ENCODE data around the gene RPL41.

Gene RPL41

DNA sequence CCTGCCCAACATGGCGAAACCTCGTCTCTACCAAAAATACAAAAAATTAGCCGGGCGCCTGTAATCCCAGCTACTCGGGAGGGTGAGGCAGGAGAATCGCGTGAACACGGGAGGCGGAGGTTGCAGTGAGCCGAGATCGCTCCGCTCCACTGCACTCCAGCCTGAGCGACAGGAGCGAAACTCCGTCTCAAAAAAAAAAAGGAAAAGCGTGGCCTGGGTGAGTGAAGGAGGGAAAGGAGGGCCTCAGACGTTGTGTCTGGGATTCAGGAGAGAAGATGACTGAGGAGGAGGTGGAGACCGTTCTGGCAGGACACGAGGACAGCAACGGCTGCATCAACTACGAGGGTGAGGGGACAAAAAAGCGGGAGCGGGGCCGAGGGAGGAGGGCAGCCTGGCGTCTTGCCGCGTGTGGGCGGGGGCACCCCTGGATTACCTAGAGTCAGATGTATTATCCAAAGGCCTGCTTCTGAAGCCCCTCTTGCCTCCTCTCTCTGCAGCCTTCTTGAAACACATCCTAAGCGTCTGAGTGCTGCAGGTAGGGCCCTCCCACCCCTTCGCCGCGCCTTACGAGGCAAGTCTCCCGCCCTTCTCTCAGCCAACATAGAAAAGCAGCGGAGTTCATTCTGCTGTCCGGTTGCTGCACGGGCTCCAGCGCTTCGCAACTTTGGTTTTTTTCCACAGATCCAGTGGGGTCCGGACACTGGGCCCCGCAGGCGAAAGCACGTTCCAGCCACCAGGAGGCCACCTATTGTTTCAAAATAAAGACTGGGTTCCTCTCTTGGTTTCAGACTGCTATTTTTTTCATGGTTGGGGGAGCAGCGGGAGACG is 41.0 kb downstream of the RPL41 start:
- Histone ChIP-seq H2AFZ (ENCODE audit: low read depth) (peak overlapping the region; percentile 48), H3K36me3 (ENCODE audit: insufficient read depth) (peaks cover 22% of the 10 kb centered on the region; the same call in 1 of the 2 replicates), H3K9ac (peak overlapping the region; percentile 82), H3K27me3 (ENCODE audit: insufficient read depth, low read depth) (no peaks in the 10 kb centered on the region), H3K27ac (peak overlapping the region; percentile 66), H3K79me2 (ENCODE audit: insufficient read depth, low read depth) (peaks cover 35% of the 10 kb centered on the region), H3K4me2 (peak overlapping the region; percentile 86), H4K20me1 (ENCODE audit: insufficient read depth) (no peaks in the 10 kb centered on the region), H3K4me3 (IDR thresholded peaks at IDR 0.05; ENCODE audit: insufficient read depth, low read depth, low read length) (no peak overlapping the region), H3K4me1 (ENCODE audit: low read depth, poor library complexity, severe bottlenecking) (peaks cover 54% of the 10 kb centered on the region)
- TF ChIP-seq, protein P1, sequence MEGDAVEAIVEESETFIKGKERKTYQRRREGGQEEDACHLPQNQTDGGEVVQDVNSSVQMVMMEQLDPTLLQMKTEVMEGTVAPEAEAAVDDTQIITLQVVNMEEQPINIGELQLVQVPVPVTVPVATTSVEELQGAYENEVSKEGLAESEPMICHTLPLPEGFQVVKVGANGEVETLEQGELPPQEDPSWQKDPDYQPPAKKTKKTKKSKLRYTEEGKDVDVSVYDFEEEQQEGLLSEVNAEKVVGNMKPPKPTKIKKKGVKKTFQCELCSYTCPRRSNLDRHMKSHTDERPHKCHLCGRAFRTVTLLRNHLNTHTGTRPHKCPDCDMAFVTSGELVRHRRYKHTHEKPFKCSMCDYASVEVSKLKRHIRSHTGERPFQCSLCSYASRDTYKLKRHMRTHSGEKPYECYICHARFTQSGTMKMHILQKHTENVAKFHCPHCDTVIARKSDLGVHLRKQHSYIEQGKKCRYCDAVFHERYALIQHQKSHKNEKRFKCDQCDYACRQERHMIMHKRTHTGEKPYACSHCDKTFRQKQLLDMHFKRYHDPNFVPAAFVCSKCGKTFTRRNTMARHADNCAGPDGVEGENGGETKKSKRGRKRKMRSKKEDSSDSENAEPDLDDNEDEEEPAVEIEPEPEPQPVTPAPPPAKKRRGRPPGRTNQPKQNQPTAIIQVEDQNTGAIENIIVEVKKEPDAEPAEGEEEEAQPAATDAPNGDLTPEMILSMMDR (conservative IDR thresholded peaks at IDR 0.05; ENCODE audit: low read depth, low read length): peak; percentile 88

DNA sequence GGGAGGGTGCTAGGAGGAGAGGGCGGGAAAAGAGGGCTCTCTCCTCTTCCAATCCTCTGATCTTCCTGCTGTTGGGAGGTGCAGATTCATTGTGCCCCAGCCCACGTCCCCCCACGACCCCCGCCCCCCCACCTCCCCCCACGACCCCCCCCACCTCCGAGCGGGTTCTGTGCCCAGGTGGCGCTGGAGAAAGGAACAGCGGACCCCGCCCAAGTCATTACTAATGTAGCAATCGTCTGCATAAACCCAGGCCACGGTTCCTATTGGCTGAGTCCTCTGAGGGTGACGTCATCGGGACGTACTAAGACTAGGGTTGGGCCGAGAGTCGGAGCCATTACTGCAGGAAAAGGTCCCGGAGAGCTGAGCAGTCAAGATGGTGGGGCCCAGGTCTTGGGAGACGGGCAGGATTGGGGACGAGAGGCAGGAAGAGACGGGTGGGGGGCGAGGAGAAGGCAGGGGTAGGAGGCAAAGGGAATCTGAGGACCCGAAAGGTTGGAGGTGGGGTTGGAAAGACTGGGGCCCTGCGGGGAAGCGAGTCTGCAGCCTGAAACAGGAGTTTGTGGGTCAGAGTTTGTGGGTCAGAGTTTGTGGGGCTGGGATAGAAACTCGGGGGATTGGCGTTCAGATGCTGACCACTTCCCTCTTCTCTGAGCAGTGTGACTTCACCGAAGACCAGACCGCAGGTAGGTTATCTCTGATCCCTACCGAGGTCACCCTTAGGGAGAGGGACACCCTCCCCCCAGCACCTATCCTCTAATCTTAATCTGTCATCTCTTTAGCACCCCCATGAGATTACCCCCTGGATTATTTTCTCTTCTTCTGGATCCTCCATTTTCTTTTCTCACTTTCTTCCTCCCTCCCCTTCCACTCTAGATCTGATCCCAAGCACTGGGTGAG is 41.8 kb downstream of the RPL41 start, which contains the start of gene MYL6:
Gene MYL6, plus strand, starts transcription at position 331 of the 897 bp plus-strand sequence. Its CDS starts 43 bp downstream, at position 374.
- H3K36me3 ChIP-seq (ENCODE audit: insufficient read depth): peaks cover 29% of the 10 kb centered on the region; the same call in 1 of the 2 replicates
- H2AFZ ChIP-seq (ENCODE audit: low read depth): peak within 1 kb of the TSS; percentile 48

DNA sequence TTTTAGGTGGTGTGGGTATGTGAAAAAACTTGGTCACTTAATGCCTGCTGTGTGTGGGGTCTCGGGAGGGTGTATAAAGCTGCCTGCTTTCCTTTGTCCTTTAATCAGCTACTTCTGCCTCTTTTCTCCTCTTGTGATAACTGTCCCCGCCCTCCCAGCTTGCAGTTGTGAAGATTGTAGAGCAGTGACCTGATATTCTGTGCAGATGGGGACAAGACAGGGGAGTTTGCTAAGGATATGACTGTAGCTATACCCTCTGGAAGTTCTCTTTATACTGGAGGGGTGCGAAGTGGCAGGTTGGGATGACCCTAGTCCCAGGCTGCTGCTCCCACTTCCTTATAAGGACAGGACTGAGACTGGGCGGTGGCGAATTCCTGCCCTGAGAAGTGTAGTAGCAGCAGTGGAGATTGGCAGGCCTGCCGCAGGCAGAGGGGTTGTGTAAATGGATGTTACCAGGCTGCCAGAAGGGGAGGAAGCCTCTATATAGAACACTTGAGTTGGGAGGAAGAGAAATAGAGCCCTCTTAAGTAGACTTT is 42.6 kb downstream of the RPL41 start:
- TF ChIP-seq, protein P1 (conservative IDR thresholded peaks at IDR 0.05; ENCODE audit: low read depth, low read length): 0 out of 2 replicates have a peak, but pooled peaks have one; percentile 16
- H3K4me3 ChIP-seq (IDR thresholded peaks at IDR 0.05; ENCODE audit: insufficient read depth, low read depth, low read length): peak overlapping the region; percentile 92
- H3K27ac ChIP-seq: peak overlapping the region; percentile 69
- no peaks in the 10 kb centered on the region for H3K27me3 ChIP-seq (ENCODE audit: insufficient read depth, low read depth)
- peak overlapping the region; percentile 82 for H3K9ac ChIP-seq
- no peaks in the 10 kb centered on the region for H4K20me1 ChIP-seq (ENCODE audit: insufficient read depth)
- peaks cover 35% of the 10 kb centered on the region for H3K79me2 ChIP-seq (ENCODE audit: insufficient read depth, low read depth)
- H3K4me2 ChIP-seq: peak overlapping the region; percentile 97
- H2AFZ ChIP-seq (ENCODE audit: low read depth): no peak overlapping the region
- peaks cover 40% of the 10 kb centered on the region for H3K4me1 ChIP-seq (ENCODE audit: low read depth, poor library complexity, severe bottlenecking)
- peaks cover 31% of the 10 kb centered on the region; the same call in 1 of the 2 replicates for H3K36me3 ChIP-seq (ENCODE audit: insufficient read depth)

More for the DNA sequence above, 41.8 kb downstream of the RPL41 start, which contains the start of gene MYL6:
- peak within 1 kb of the TSS; percentile 92 for H3K4me3 ChIP-seq (IDR thresholded peaks at IDR 0.05; ENCODE audit: insufficient read depth, low read depth, low read length)
- no peaks in the 10 kb centered on the region for H3K27me3 ChIP-seq (ENCODE audit: insufficient read depth, low read depth)
- TF ChIP-seq, protein P1 (conservative IDR thresholded peaks at IDR 0.05; ENCODE audit: low read depth, low read length): peak; percentile 32; the same call in 1 of the 2 replicates
- peak within 1 kb of the TSS; percentile 69 for H3K27ac ChIP-seq
- peak within 1 kb of the TSS; percentile 97 for H3K4me2 ChIP-seq
- H3K4me1 ChIP-seq (ENCODE audit: low read depth, poor library complexity, severe bottlenecking): peaks cover 47% of the 10 kb centered on the region
- H4K20me1 ChIP-seq (ENCODE audit: insufficient read depth): no peaks in the 10 kb centered on the region
- H3K9ac ChIP-seq: peak within 1 kb of the TSS; percentile 82
- H3K79me2 ChIP-seq (ENCODE audit: insufficient read depth, low read depth): peaks cover 35% of the 10 kb centered on the region

All from KMS-11 (cell line).